Tibial artery (tissue), 4 donors: ENCODE data around the gene ZAR1L.

Experiments
- DNase-seq, 2 donors: peaks; one replicate each; pipeline ENCODE4 v3.0.0-alpha.2; 2019
- H3K27ac ChIP-seq, 2 donors: fragments of 200-600 bp; sonication (generic) in 1 of 2; 1 replicate in 1 of 2; 2 replicates in 1 of 2; pipeline ENCODE4 v1.5.1; 2018 to 2019; ENCODE audit warnings: mild to moderate bottlenecking in 1 of 2
- H3K27me3 ChIP-seq, 2 donors: fragments of 200-600 bp; sonication (generic) in 1 of 2; one replicate each; pipeline versions ENCODE4 v1.5.1 to v1.6.0; 2016 to 2019
- H3K36me3 ChIP-seq, 3 donors: fragments of 200-600 bp; sonication (generic) in 2 of 3; one replicate each; pipeline ENCODE4 v1.5.1; 2016 to 2019; ENCODE audit warnings: mild to moderate bottlenecking in 2 of 3
- H3K4me1 ChIP-seq, 4 donors: fragments of 200-600 bp; sonication (generic) in 2 of 4; 1 replicate in 3 of 4; 2 replicates in 1 of 4; pipeline ENCODE4 v1.5.1; 2016 to 2019
- H3K4me3 ChIP-seq, 2 donors: fragments of 200-600 bp; sonication (generic) in 1 of 2; 1 replicate in 1 of 2; 2 replicates in 1 of 2; pipeline ENCODE4 v1.5.1; 2018 to 2019; ENCODE audit warnings: mild to moderate bottlenecking in 2 of 2
- H3K9me3 ChIP-seq, 3 donors: fragments of 200-600 bp; sonication (generic) in 1 of 3; one replicate each; pipeline ENCODE4 v1.5.1; 2016 to 2019
- intact Hi-C: fragments of 100-400 bp; cut with DNase I; formaldehyde crosslinking; loops from one replicate; pipeline ENCODE4 v1.15.0; 2023; ENCODE audit warnings: low total_unique reads
- TF ChIP-seq, protein P1 (sequence below), 2 experiments: fragments of 200-600 bp in 1 of 2; fragments of 450-650 bp in 1 of 2; IDR thresholded peaks; one replicate each; pipeline ENCODE4 v1.5.1; 2017 to 2019; ENCODE audit warnings: antibody characterized with exemption in 2 of 2, mild to moderate bottlenecking in 1 of 2, moderate library complexity in 1 of 2

The ZAR1L gene

GRCh38 chr13:32340914-32341313 is 25.8 kb upstream of the ZAR1L start:
- TF ChIP-seq, protein P1, sequence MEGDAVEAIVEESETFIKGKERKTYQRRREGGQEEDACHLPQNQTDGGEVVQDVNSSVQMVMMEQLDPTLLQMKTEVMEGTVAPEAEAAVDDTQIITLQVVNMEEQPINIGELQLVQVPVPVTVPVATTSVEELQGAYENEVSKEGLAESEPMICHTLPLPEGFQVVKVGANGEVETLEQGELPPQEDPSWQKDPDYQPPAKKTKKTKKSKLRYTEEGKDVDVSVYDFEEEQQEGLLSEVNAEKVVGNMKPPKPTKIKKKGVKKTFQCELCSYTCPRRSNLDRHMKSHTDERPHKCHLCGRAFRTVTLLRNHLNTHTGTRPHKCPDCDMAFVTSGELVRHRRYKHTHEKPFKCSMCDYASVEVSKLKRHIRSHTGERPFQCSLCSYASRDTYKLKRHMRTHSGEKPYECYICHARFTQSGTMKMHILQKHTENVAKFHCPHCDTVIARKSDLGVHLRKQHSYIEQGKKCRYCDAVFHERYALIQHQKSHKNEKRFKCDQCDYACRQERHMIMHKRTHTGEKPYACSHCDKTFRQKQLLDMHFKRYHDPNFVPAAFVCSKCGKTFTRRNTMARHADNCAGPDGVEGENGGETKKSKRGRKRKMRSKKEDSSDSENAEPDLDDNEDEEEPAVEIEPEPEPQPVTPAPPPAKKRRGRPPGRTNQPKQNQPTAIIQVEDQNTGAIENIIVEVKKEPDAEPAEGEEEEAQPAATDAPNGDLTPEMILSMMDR (IDR thresholded peaks at IDR 0.05) = no peak
- intact Hi-C loops = no loop called here
- DNase-seq = no peak
- Histone ChIP-seq H3K4me1 (no peaks in the 10 kb centered on the region), H3K4me3 (no peak overlapping the region), H3K36me3 (no peaks in the 10 kb centered on the region), H3K27ac (no peak overlapping the region), H3K9me3 (no peaks in the 10 kb centered on the region), H3K27me3 (no peaks in the 10 kb centered on the region)

DNA sequence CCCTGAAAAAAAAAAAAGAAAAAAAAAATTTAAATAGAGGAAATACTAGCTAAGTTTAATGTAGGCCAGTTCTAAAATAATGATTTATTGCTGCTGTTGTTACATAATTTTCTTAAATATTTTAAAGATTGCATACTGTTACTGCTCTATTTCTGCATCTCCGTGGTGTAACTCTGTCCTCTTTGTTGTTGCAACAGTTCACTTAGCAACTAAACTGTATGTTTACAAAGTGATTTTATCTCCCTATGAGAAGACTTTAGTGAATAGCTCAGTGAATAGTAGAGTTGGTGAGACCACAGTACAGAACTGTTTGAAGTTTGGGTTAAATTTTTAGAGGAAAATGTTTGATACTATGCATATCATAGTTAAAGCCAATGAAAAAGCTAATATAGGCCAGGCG is 19.5 kb upstream of the ZAR1L start:
- Histone ChIP-seq H3K27ac (no peak overlapping the region), H3K4me1 (no peaks in the 10 kb centered on the region), H3K36me3 (no peaks in the 10 kb centered on the region), H3K4me3 (no peak overlapping the region), H3K27me3 (no peaks in the 10 kb centered on the region), H3K9me3 (no peaks in the 10 kb centered on the region)
- no peak for DNase-seq
- intact Hi-C loops = no loop called here
- TF ChIP-seq, protein P1 (IDR thresholded peaks at IDR 0.05) = no peak

- H3K27me3 ChIP-seq = no peaks in the 10 kb centered on the region
- H3K9me3 ChIP-seq = no peaks in the 10 kb centered on the region
- no peaks in the 10 kb centered on the region for H3K36me3 ChIP-seq
- TF ChIP-seq, protein P1 (IDR thresholded peaks at IDR 0.05) = no peak
- no peaks in the 10 kb centered on the region for H3K4me1 ChIP-seq
- intact Hi-C loops = no loop called here
- DNase-seq = no peak
- no peak overlapping the region for H3K4me3 ChIP-seq
- H3K27ac ChIP-seq = no peak overlapping the region
These were observed 15.3 kb upstream of the ZAR1L start for GRCh38 chr13:32330441-32330840.

GRCh38 chr13:32323912-32324311 is 8.7 kb upstream of the ZAR1L start:
- intact Hi-C loops = no loop called here
- peaks cover 0 to 12% (median 0%) of the 10 kb centered on the region in 4 donors for H3K4me1 ChIP-seq
- no peak overlapping the region for H3K4me3 ChIP-seq
- DNase-seq = no peak
- TF ChIP-seq, protein P1 (IDR thresholded peaks at IDR 0.05) = no peak
- H3K27me3 ChIP-seq = no peaks in the 10 kb centered on the region
- no peaks in the 10 kb centered on the region for H3K36me3 ChIP-seq
- peak overlapping the region; percentile 22 to 29 for H3K27ac ChIP-seq
- no peaks in the 10 kb centered on the region for H3K9me3 ChIP-seq

DNA sequence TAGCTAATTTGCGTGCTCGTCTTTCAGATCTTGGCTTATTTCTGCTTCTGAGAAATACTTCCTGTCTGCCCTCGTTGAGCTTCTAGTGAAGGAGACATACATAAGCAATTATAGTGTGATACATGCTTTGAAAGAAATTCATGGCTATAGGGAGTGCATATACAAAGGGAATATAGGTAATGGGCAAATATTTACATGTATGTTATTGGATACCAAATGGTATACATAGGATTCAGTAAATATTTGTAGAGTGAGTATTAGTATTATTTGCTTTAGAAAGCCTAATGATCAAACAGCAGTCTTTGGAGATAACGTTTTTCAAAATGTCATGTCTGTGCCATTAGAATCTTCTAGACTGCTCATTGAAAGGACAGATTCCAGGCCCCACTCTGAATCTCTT is 5.4 kb upstream of the ZAR1L start:
- DNase-seq = no peak
- Histone ChIP-seq H3K36me3 (no peaks in the 10 kb centered on the region), H3K4me1 (peaks cover 0 to 12% (median 5%) of the 10 kb centered on the region in 4 donors), H3K27me3 (no peaks in the 10 kb centered on the region), H3K27ac (no peak overlapping the region), H3K4me3 (no peak overlapping the region), H3K9me3 (no peaks in the 10 kb centered on the region)
- intact Hi-C loops = no loop called here
- TF ChIP-seq, protein P1 (IDR thresholded peaks at IDR 0.05) = no peak
